Keratinocyte (primary cell): ENCODE measurements around the gene WFDC8. TPM values are rescaled to one million over a fixed set of nuclear protein-coding genes. Genes with fewer than 3 reads are reported as not detected.

Source experiments
- DNase-seq: peaks from one replicate; pipeline ENCODE4 v3.0.0-alpha.2; 2011; ENCODE audit warnings: low read depth, missing footprints, low spot score
- FAIRE-seq: peaks from 2 replicates; lab custom pipeline; 2011; peaks lifted over from hg19 to GRCh38; lab: Jason Lieb, UNC
- H2AFZ ChIP-seq: 2 replicates; pipeline ENCODE4 v1.6.0; 2012; ENCODE audit warnings: low read length, control low read depth, inconsistent platforms; ENCODE audit not compliant: control insufficient read depth
- H3K27ac ChIP-seq: 2 replicates; pipeline ENCODE4 v1.5.1; 2011; ENCODE audit warnings: low read length; ENCODE audit not compliant: control insufficient read depth, insufficient read depth
- H3K27me3 ChIP-seq: 3 replicates; pipeline ENCODE4 v1.6.0; 2011; ENCODE audit warnings: low read length; ENCODE audit not compliant: control insufficient read depth, insufficient read depth; ENCODE audit errors: extremely low read depth
- H3K36me3 ChIP-seq, 2 experiments: 2 replicates in 1 of 2; 3 replicates in 1 of 2; pipeline ENCODE4 v1.5.1; 2011; ENCODE audit warnings: low read length in 2 of 2, mild to moderate bottlenecking in 1 of 2; ENCODE audit not compliant: control insufficient read depth in 2 of 2, insufficient read depth in 2 of 2; ENCODE audit errors: extremely low read depth in 1 of 2
- H3K4me1 ChIP-seq: 3 replicates; pipeline ENCODE4 v1.5.1; 2011; ENCODE audit warnings: low read length; ENCODE audit not compliant: control insufficient read depth, insufficient read depth; ENCODE audit errors: extremely low read depth
- H3K4me2 ChIP-seq: 3 replicates; pipeline ENCODE4 v1.6.0; 2011; ENCODE audit warnings: low read depth, low read length; ENCODE audit not compliant: control insufficient read depth, insufficient read depth; ENCODE audit errors: extremely low read depth
- H3K4me3 ChIP-seq, 3 experiments: fragments of 200-600 bp in 1 of 3; sonication (generic) in 1 of 3; 2 replicates in 2 of 3; 3 replicates in 1 of 3; pipeline ENCODE4 v1.5.1; 2011 to 2016; ENCODE audit warnings: low read length in 3 of 3, mild to moderate bottlenecking in 3 of 3, control low read depth in 2 of 3, inconsistent platforms in 1 of 3, low read depth in 1 of 3, mixed read lengths in 1 of 3, mixed run types in 1 of 3, moderate library complexity in 1 of 3; ENCODE audit not compliant: control insufficient read depth in 2 of 3, insufficient read depth in 2 of 3; ENCODE audit errors: extremely low read depth in 1 of 3
- H3K79me2 ChIP-seq: 2 replicates; pipeline ENCODE4 v1.6.0; 2012; ENCODE audit warnings: low read length; ENCODE audit not compliant: control insufficient read depth, insufficient read depth
- H3K9ac ChIP-seq: 3 replicates; pipeline ENCODE4 v1.6.0; 2011; ENCODE audit warnings: low read length; ENCODE audit not compliant: control insufficient read depth, insufficient read depth; ENCODE audit errors: extremely low read depth
- H3K9me1 ChIP-seq: 3 replicates; pipeline ENCODE4 v1.6.0; 2011; ENCODE audit warnings: low read length; ENCODE audit not compliant: control insufficient read depth, insufficient read depth; ENCODE audit errors: extremely low read depth
- H3K9me3 ChIP-seq: 2 replicates; pipeline ENCODE4 v1.5.1; 2012; ENCODE audit warnings: low read depth, low read length; ENCODE audit not compliant: control insufficient read depth
- H4K20me1 ChIP-seq: 3 replicates; pipeline ENCODE4 v1.6.0; 2011; ENCODE audit warnings: low read length; ENCODE audit not compliant: control insufficient read depth, insufficient read depth; ENCODE audit errors: extremely low read depth
- EZH2 ChIP-seq: IDR thresholded peaks from one replicate; pipeline ENCODE4 v1.6.1; 2012; ENCODE audit warnings: inconsistent platforms, mild to moderate bottlenecking, low read length, moderate library complexity
- dilution Hi-C: fragments of 300-500 bp; cut with MboI; formaldehyde crosslinking; loops from one replicate; pipeline ENCODE4 v1.7.0; 2020; ENCODE audit warnings: low sequenced_read_pairs; ENCODE audit not compliant: extremely low pct_ligation_motif_present
- polyA plus RNA-seq, 5 experiments: library from polyadenylated mRNA; depleted of rRNA in 3 of 5; stranded (reverse) in 3 of 5; stranded (forward) in 1 of 5; unstranded in 1 of 5; fragments of >200 nt; gene quantifications; 1 replicate in 1 of 5; 2 replicates in 3 of 5; 3 replicates in 1 of 5; pipeline versions ENCODE4 v1.2.1 to v1.2.3, GENCODE V29; 2011 to 2012; ENCODE audit warnings: missing spikeins in 2 of 5, low read depth in 1 of 5, low replicate concordance in 1 of 5
- TF ChIP-seq, protein P1 (sequence below), 3 experiments: IDR thresholded peaks in 1 of 3; conservative IDR thresholded peaks in 1 of 3; optimal IDR thresholded peaks in 1 of 3; 2 replicates in 2 of 3; 3 replicates in 1 of 3; pipeline versions ENCODE3 to v1.5.1; 2011; ENCODE audit warnings: low read length in 3 of 3, mild to moderate bottlenecking in 3 of 3, moderate library complexity in 2 of 3, control low read depth in 1 of 3, inconsistent platforms in 1 of 3; ENCODE audit not compliant: insufficient read depth in 2 of 3; ENCODE audit errors: extremely low read depth in 1 of 3

The WFDC8 gene
- polyA plus RNA-seq, 1 donor (not counting 4 experiments of a cell fraction or from before 2014, with no cell fraction given): not detected

DNA sequence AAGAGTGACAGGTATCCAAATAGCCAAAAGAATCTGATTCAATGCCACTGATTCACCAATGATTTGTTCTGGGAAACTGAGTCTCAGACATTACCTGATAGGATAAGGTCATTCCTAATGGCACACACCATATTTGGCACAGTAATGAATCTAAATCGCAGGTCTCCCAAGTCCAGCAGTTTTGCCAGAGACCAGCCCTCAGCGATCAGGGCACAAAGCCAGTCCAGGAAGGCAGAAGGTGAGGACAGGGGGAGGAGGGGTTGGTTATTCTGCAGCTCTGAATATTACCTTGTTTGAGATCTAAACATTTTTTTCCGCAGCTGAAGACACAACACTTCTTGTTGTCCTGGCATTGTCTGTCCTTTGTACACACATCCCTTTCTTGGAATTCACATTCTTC, 33.7 kb downstream of the WFDC8 start:
- DNase-seq (no peak), FAIRE-seq (no peak)
- Histone ChIP-seq H3K36me3 (no peaks in the 10 kb centered on the region), H3K79me2 (no peaks in the 10 kb centered on the region), H3K9me3 (no peaks in the 10 kb centered on the region), H3K27me3 (peaks cover 21% of the 10 kb centered on the region), H3K9me1 (no peaks in the 10 kb centered on the region), H3K9ac (no peak overlapping the region), H3K4me2 (no peak overlapping the region), H3K4me1 (no peaks in the 10 kb centered on the region), H4K20me1 (no peaks in the 10 kb centered on the region), H2AFZ (no peak overlapping the region), H3K4me3 (no peak overlapping the region), H3K27ac (no peak overlapping the region)
- TF ChIP-seq, protein P1, sequence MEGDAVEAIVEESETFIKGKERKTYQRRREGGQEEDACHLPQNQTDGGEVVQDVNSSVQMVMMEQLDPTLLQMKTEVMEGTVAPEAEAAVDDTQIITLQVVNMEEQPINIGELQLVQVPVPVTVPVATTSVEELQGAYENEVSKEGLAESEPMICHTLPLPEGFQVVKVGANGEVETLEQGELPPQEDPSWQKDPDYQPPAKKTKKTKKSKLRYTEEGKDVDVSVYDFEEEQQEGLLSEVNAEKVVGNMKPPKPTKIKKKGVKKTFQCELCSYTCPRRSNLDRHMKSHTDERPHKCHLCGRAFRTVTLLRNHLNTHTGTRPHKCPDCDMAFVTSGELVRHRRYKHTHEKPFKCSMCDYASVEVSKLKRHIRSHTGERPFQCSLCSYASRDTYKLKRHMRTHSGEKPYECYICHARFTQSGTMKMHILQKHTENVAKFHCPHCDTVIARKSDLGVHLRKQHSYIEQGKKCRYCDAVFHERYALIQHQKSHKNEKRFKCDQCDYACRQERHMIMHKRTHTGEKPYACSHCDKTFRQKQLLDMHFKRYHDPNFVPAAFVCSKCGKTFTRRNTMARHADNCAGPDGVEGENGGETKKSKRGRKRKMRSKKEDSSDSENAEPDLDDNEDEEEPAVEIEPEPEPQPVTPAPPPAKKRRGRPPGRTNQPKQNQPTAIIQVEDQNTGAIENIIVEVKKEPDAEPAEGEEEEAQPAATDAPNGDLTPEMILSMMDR (optimal IDR thresholded peaks at IDR 0.05 in 1 of 3, IDR thresholded peaks at IDR 0.05 in 1 of 3, conservative IDR thresholded peaks at IDR 0.05 in 1 of 3; ENCODE audit: extremely low read depth in 1 of 3, insufficient read depth in 2 of 3, low read length in 3 of 3): no peak
- dilution Hi-C loops: no loop called here

DNA sequence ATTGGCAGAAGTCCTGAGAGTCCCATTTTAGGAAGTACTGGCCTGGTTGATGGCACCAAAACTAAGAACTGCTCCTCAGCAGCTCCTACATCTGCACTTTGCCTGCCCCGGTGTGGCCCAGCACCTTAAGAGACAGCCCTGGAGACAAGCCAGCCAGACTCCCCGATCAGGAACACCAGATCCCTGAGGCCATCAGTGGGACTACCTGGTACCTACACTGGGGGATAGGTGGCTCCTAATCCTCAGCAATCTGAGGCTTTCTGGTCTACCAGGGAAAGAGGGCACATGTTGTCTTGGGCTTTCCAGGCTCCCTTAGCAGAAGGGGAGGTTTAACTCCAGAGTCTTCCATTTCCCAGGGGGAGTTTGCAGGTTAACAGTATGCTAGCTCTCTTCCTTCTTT, 39.7 kb downstream of the WFDC8 start, which contains the start of gene WFDC6:
Gene WFDC6 (minus strand): TSS at position 101 of the 400 bp plus-strand sequence. CDS start 75 bp downstream, at position 26.
- Histone ChIP-seq H3K4me1 (peaks cover 8% of the 10 kb centered on the region), H3K27me3 (peaks cover 34% of the 10 kb centered on the region), H3K9me1 (no peaks in the 10 kb centered on the region), H3K4me2 (no peak within 1 kb of the TSS), H4K20me1 (no peaks in the 10 kb centered on the region), H3K9ac (no peak within 1 kb of the TSS), H2AFZ (no peak within 1 kb of the TSS), H3K9me3 (no peaks in the 10 kb centered on the region), H3K36me3 (no peaks in the 10 kb centered on the region), H3K27ac (no peak within 1 kb of the TSS), H3K79me2 (no peaks in the 10 kb centered on the region), H3K4me3 (no peak within 1 kb of the TSS)
- no peak for FAIRE-seq
- no peak for DNase-seq
- dilution Hi-C loops: no loop called here
- TF ChIP-seq, protein P1 (optimal IDR thresholded peaks at IDR 0.05 in 1 of 3, IDR thresholded peaks at IDR 0.05 in 1 of 3, conservative IDR thresholded peaks at IDR 0.05 in 1 of 3; ENCODE audit: extremely low read depth in 1 of 3, insufficient read depth in 2 of 3, low read length in 3 of 3): no peak
- no peak for TF ChIP-seq EZH2
